Measurements from ENCODE around the gene MYEOV.

Gene MYEOV

GRCh38 chr11:69301455-69302401 is 7.8 kb downstream of the MYEOV start:
- DNase-seq (ENCODE audit: low spot score), result peak; percentile 78

- DNase-seq (ENCODE audit: low spot score), result no peak
These were observed 8.6 kb downstream of the MYEOV start for GRCh38 chr11:69302447-69303020.

GRCh38 chr11:69303427-69303826 is 9.5 kb downstream of the MYEOV start:
- no peak for DNase-seq (ENCODE audit: low spot score)

GRCh38 chr11:69304258-69304657 is 10.3 kb downstream of the MYEOV start:
- no peak for DNase-seq (ENCODE audit: low spot score)

- no peak for DNase-seq (ENCODE audit: low spot score)
These were observed 10.7 kb downstream of the MYEOV start for GRCh38 chr11:69304686-69305085.

- DNase-seq (ENCODE audit: low spot score), result no peak
These were observed 12.1 kb downstream of the MYEOV start for GRCh38 chr11:69305885-69306540.

- DNase-seq (ENCODE audit: low spot score), result no peak
These were observed 12.9 kb downstream of the MYEOV start for GRCh38 chr11:69306821-69307220.

GRCh38 chr11:69307421-69307820 is 13.5 kb downstream of the MYEOV start:
- DNase-seq (ENCODE audit: low spot score), result no peak

GRCh38 chr11:69307871-69308431 is 14.0 kb downstream of the MYEOV start:
- no peak for DNase-seq (ENCODE audit: low spot score)

GRCh38 chr11:69308491-69308911 is 14.5 kb downstream of the MYEOV start:
- no peak for DNase-seq (ENCODE audit: low spot score)

GRCh38 chr11:69308936-69309615 is 15.1 kb downstream of the MYEOV start:
- DNase-seq (ENCODE audit: low spot score), result no peak

GRCh38 chr11:69309631-69310280 is 15.8 kb downstream of the MYEOV start:
- DNase-seq (ENCODE audit: low spot score), result no peak

GRCh38 chr11:69310351-69310750 is 16.4 kb downstream of the MYEOV start:
- no peak for DNase-seq (ENCODE audit: low spot score)

GRCh38 chr11:69310934-69311766 is 17.2 kb downstream of the MYEOV start:
- DNase-seq (ENCODE audit: low spot score), result no peak

GRCh38 chr11:69311767-69312385 is 17.9 kb downstream of the MYEOV start:
- no peak for DNase-seq (ENCODE audit: low spot score)

- no peak for DNase-seq (ENCODE audit: low spot score)
These were observed 18.8 kb downstream of the MYEOV start for GRCh38 chr11:69312453-69313404.

GRCh38 chr11:69313992-69314391 is 20.0 kb downstream of the MYEOV start:
- no peak for DNase-seq (ENCODE audit: low spot score)

- DNase-seq (ENCODE audit: low spot score), result no peak
These were observed 20.6 kb downstream of the MYEOV start for GRCh38 chr11:69314555-69314954.

- no peak for DNase-seq (ENCODE audit: low spot score)
These were observed 23.0 kb downstream of the MYEOV start for GRCh38 chr11:69316956-69317355.

All from HuH-7.5 (cell line).